GM12892 (cell line): Measurements from ENCODE around the gene TRIM63.

ENCODE experiments used
- POLR2A ChIP-seq: IDR thresholded peaks from 2 replicates; pipeline ENCODE4 v1.6.1; 2011; ENCODE audit warnings: low read depth, low read length, control low read depth
- TAF1 ChIP-seq: IDR thresholded peaks from 2 replicates; pipeline ENCODE4 v1.6.1; 2011; ENCODE audit warnings: low read depth, mild to moderate bottlenecking, control low read depth, low read length, borderline replicate concordance

DNA sequence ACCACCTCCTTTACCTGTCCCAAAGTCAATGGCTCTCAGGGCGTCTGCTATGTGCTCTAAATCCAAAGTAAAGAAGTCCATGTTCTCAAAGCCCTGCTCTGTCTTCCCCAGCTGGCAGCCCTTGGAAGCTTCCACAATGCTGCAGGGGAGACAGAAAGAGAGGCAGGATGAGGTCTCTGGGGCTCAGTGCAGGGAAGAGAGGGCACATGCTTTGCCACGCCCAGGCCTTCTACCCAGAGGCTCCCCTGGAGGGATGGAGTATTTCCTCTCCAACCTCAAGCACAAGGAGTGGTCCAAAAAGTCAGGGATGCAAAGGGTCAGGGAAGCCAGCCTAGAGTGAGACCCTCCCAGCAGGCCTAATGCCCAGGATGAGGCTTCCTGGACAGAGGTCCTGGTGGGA lies 10.2 kb downstream of the TRIM63 start:
- no peak for TF ChIP-seq POLR2A
- TF ChIP-seq TAF1 = no peak
